ENCODE results near the gene RTL1. TPM values are rescaled to one million over a fixed set of nuclear protein-coding genes. Genes with fewer than 3 reads are reported as not detected.

The RTL1 gene
- total RNA-seq, 1 donor from 2014 or later = 0.15 TPM

GRCh38 chr14:100861937-100862247 is 41.6 kb downstream of the RTL1 start:
- DNase-seq (ENCODE audit: low spot score) = no peak
- H3F3A ChIP-seq (ENCODE audit: low read depth) = no peaks in the 10 kb centered on the region
- no peak overlapping the region for H3K9ac ChIP-seq
- TF ChIP-seq EZH2 (IDR thresholded peaks at IDR 0.05) = no peak
- TF ChIP-seq EZH2phosphoT487 (IDR thresholded peaks at IDR 0.05) = no peak
- no peak for TF ChIP-seq CTCF (IDR thresholded peaks at IDR 0.05)
- no peak overlapping the region for H3K4me3 ChIP-seq
- H3K9me3 Mint-ChIP-seq = peaks cover 9% of the 10 kb centered on the region
- peaks cover 10% of the 10 kb centered on the region for H3K4me1 Mint-ChIP-seq
- H3K27me3 ChIP-seq = no peaks in the 10 kb centered on the region
- H4K20me1 ChIP-seq (ENCODE audit: low read depth) = no peaks in the 10 kb centered on the region
- H3K4me3 Mint-ChIP-seq = no peak overlapping the region
- H3K4me1 ChIP-seq = no peaks in the 10 kb centered on the region
- peaks cover 4% of the 10 kb centered on the region for H3K27me3 Mint-ChIP-seq (ENCODE audit: insufficient read depth, low read depth)
- no peak overlapping the region for H3K27ac Mint-ChIP-seq
- H3K4me2 ChIP-seq = no peak overlapping the region
- no peaks in the 10 kb centered on the region for H3K36me3 ChIP-seq
- no peaks in the 10 kb centered on the region for H3K36me3 Mint-ChIP-seq
- H2AFZ ChIP-seq (replicated peaks) = no peak overlapping the region
- no peaks in the 10 kb centered on the region for H3K79me2 ChIP-seq (ENCODE audit: low read depth)
- H3K27ac ChIP-seq = no peak overlapping the region
- H3K9me3 ChIP-seq (ENCODE audit: low read depth) = no peaks in the 10 kb centered on the region

DNA sequence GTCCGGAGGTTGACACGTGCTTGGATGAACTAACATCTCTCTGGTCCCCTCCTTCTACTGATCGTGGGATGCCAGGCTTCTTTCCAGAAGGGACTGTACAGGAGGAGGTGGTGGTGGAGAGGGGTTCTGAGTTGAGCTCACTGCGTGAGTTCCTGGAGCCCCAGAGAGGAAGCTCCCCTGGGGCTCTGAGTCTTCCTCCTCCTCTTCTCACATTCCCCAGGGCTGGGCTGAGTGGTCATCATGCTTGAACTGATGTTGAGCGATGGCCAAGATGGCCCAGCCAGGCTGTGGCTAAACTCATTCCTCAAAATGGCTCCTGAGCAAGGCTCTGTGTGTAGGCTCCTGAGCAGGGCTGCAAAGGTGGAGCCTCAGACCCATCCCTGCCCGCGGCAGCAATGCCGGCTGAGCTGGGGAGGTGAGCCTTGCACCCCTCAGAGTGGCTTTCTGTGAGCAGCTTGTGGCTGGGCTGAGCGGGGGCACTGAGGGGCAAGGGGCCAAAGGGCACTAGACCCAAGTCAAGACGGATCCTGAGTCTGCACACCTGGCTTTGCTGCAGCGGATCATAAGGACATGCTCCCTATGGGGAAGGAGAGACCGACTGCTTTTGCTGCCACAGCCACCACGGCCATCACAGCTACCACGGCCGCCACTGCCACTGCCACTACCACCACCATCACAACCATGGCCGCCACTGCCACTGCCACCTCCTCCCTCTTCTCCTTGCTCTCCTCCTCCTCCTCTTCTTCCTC is 42.2 kb downstream of the RTL1 start:
- no peak overlapping the region for H3K27ac ChIP-seq
- Mint-ChIP-seq H3K27ac (no peak overlapping the region), H3K4me1 (peaks cover 13% of the 10 kb centered on the region), H3K36me3 (no peaks in the 10 kb centered on the region), H3K4me3 (no peak overlapping the region), H3K9me3 (peaks cover 9% of the 10 kb centered on the region), H3K27me3 (ENCODE audit: insufficient read depth, low read depth) (peaks cover 6% of the 10 kb centered on the region)
- H3K27me3 ChIP-seq = no peaks in the 10 kb centered on the region
- no peak overlapping the region for H3K4me2 ChIP-seq
- H4K20me1 ChIP-seq (ENCODE audit: low read depth) = no peaks in the 10 kb centered on the region
- no peak for DNase-seq (ENCODE audit: low spot score)
- no peaks in the 10 kb centered on the region for H3K36me3 ChIP-seq
- no peak overlapping the region for H3K9ac ChIP-seq
- H3K4me1 ChIP-seq = peaks cover 2% of the 10 kb centered on the region
- H3K9me3 ChIP-seq (ENCODE audit: low read depth) = no peaks in the 10 kb centered on the region
- no peak overlapping the region for H3K4me3 ChIP-seq
- H2AFZ ChIP-seq (replicated peaks) = no peak overlapping the region
- H3K79me2 ChIP-seq (ENCODE audit: low read depth) = no peaks in the 10 kb centered on the region
- TF ChIP-seq EZH2 (IDR thresholded peaks at IDR 0.05) (no peak), EZH2phosphoT487 (IDR thresholded peaks at IDR 0.05) (no peak), CTCF (IDR thresholded peaks at IDR 0.05) (no peak)
- H3F3A ChIP-seq (ENCODE audit: low read depth) = no peaks in the 10 kb centered on the region

GRCh38 chr14:100860556-100861187 is 42.9 kb downstream of the RTL1 start:
- Mint-ChIP-seq H3K27ac (no peak overlapping the region), H3K36me3 (no peaks in the 10 kb centered on the region), H3K4me1 (peaks cover 18% of the 10 kb centered on the region), H3K27me3 (ENCODE audit: insufficient read depth, low read depth) (peaks cover 12% of the 10 kb centered on the region), H3K4me3 (no peak overlapping the region), H3K9me3 (peaks cover 9% of the 10 kb centered on the region)
- Histone ChIP-seq H3K4me1 (peaks cover 4% of the 10 kb centered on the region), H3K9ac (no peak overlapping the region), H3F3A (ENCODE audit: low read depth) (no peaks in the 10 kb centered on the region), H4K20me1 (ENCODE audit: low read depth) (no peaks in the 10 kb centered on the region), H3K4me3 (no peak overlapping the region), H3K4me2 (no peak overlapping the region), H3K27ac (no peak overlapping the region), H2AFZ (replicated peaks) (no peak overlapping the region), H3K9me3 (ENCODE audit: low read depth) (no peaks in the 10 kb centered on the region), H3K79me2 (ENCODE audit: low read depth) (no peaks in the 10 kb centered on the region), H3K36me3 (no peaks in the 10 kb centered on the region), H3K27me3 (no peaks in the 10 kb centered on the region)
- TF ChIP-seq CTCF (IDR thresholded peaks at IDR 0.05) (no peak), EZH2phosphoT487 (IDR thresholded peaks at IDR 0.05) (no peak), EZH2 (IDR thresholded peaks at IDR 0.05) (no peak)
- no peak for DNase-seq (ENCODE audit: low spot score)
